Progenitor cell of endocrine pancreas (in vitro differentiated cells): ENCODE data around the gene GMIP. TPM values are rescaled to one million over a fixed set of nuclear protein-coding genes. Genes with fewer than 3 reads are reported as not detected.
A peak's percentile ranks its signal among the peaks of the same experiment; 100 is the strongest.

ENCODE experiments used
- DNase-seq: peaks from one replicate; pipeline ENCODE4 v3.0.0; 2021; ENCODE audit warnings: low spot score; ENCODE audit not compliant: unreplicated experiment
- H3K27ac Mint-ChIP-seq: 2 replicates; pipeline ENCODE4 v1.8.0; 2021; ENCODE audit warnings: mild to moderate bottlenecking, moderate library complexity, mixed read lengths
- H3K27me3 Mint-ChIP-seq: 2 replicates; pipeline ENCODE4 v1.8.0; 2021; ENCODE audit warnings: mixed read lengths
- H3K36me3 Mint-ChIP-seq: 2 replicates; pipeline ENCODE4 v1.8.0; 2022; ENCODE audit warnings: mixed read lengths; ENCODE audit not compliant: insufficient read depth
- H3K4me1 Mint-ChIP-seq: 2 replicates; pipeline ENCODE4 v1.8.0; 2021; ENCODE audit warnings: low read depth, mixed read lengths
- H3K4me3 Mint-ChIP-seq: 2 replicates; pipeline ENCODE4 v1.8.0; 2021; ENCODE audit warnings: low read depth, mild to moderate bottlenecking, moderate library complexity, mixed read lengths
- H3K9me3 Mint-ChIP-seq: 2 replicates; pipeline ENCODE4 v1.8.0; 2021; ENCODE audit warnings: low read depth, mixed read lengths
- total RNA-seq: library from RNA; stranded (reverse); gene quantifications from 2 replicates; pipeline ENCODE4 v1.2.1, GENCODE V29; 2021
- TF ChIP-seq, protein P1 (sequence below): fragments of 200-600 bp; sonication (generic); IDR thresholded peaks from one replicate; pipeline ENCODE4 v1.5.0; 2021; ENCODE audit warnings: antibody characterized with exemption, mild to moderate bottlenecking; ENCODE audit not compliant: unreplicated experiment

GMIP gene
- total RNA-seq, 1 donor from 2014 or later = 30.5 TPM

DNA sequence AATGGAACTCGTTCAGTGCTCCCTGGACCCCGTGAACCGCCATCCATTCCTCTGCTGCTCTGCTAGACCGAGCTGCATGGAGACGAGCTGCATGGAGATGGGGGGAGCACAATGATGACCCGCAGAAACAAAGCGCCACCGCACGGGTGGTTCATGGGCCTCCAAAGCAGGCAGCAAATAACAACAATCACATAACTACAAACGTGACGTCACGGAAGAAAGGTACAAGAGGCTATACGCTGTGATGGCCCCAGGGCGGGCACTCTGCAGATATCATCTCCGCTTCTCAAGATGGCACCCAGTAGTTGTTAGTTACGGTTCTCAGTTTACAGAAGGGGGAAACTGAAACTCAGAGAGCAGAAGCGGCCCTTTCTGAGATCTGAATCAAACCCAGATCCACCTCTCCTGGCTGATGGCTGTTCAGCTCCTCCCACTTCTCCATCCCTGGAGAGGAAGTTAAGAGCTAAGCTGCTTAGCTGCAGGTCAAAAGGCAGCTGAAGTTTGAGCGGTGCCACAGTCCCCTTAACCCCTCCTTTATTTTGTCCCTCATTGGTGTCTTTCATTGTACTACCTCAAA is 18.3 kb upstream of the GMIP start:
- peak overlapping the region; percentile 90 for H3K4me3 Mint-ChIP-seq
- peaks cover 7% of the 10 kb centered on the region for H3K36me3 Mint-ChIP-seq
- no peaks in the 10 kb centered on the region for H3K9me3 Mint-ChIP-seq
- no peaks in the 10 kb centered on the region for H3K27me3 Mint-ChIP-seq
- H3K4me1 Mint-ChIP-seq = peaks cover 18% of the 10 kb centered on the region
- no peak for DNase-seq
- TF ChIP-seq, protein P1, sequence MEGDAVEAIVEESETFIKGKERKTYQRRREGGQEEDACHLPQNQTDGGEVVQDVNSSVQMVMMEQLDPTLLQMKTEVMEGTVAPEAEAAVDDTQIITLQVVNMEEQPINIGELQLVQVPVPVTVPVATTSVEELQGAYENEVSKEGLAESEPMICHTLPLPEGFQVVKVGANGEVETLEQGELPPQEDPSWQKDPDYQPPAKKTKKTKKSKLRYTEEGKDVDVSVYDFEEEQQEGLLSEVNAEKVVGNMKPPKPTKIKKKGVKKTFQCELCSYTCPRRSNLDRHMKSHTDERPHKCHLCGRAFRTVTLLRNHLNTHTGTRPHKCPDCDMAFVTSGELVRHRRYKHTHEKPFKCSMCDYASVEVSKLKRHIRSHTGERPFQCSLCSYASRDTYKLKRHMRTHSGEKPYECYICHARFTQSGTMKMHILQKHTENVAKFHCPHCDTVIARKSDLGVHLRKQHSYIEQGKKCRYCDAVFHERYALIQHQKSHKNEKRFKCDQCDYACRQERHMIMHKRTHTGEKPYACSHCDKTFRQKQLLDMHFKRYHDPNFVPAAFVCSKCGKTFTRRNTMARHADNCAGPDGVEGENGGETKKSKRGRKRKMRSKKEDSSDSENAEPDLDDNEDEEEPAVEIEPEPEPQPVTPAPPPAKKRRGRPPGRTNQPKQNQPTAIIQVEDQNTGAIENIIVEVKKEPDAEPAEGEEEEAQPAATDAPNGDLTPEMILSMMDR = no peak
- peak overlapping the region; percentile 25 for H3K27ac Mint-ChIP-seq

DNA sequence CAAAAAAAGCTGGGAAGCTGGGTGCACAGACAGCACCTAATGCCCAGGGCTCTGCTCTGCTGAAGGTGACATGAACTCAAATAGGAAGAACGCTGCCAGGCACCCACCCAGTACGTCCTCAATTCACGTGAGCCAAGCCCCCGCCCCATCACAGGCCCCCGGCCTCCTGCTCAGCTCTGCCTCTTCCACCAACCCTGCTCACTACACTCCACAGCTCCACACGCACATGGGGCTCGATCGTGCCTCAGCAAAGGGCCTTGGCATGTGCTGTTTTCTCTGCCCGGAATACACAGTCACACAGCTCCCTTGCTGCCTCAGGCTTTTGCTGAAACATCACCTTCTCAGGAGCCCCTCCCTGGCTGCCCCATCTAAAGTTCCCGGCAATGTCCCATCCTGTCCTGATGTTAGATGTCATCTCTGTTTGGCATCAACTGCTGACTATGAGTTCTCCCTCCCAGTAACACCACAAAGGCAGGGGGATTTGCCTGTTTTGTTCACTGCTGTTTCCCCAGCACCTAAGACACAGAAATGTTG is 17.8 kb upstream of the GMIP start:
- TF ChIP-seq, protein P1 = no peak
- H3K4me1 Mint-ChIP-seq = peaks cover 18% of the 10 kb centered on the region
- H3K36me3 Mint-ChIP-seq = peaks cover 8% of the 10 kb centered on the region
- no peaks in the 10 kb centered on the region for H3K9me3 Mint-ChIP-seq
- no peaks in the 10 kb centered on the region for H3K27me3 Mint-ChIP-seq
- peak overlapping the region; percentile 25 for H3K27ac Mint-ChIP-seq
- H3K4me3 Mint-ChIP-seq = peak overlapping the region; percentile 90
- no peak for DNase-seq

DNA sequence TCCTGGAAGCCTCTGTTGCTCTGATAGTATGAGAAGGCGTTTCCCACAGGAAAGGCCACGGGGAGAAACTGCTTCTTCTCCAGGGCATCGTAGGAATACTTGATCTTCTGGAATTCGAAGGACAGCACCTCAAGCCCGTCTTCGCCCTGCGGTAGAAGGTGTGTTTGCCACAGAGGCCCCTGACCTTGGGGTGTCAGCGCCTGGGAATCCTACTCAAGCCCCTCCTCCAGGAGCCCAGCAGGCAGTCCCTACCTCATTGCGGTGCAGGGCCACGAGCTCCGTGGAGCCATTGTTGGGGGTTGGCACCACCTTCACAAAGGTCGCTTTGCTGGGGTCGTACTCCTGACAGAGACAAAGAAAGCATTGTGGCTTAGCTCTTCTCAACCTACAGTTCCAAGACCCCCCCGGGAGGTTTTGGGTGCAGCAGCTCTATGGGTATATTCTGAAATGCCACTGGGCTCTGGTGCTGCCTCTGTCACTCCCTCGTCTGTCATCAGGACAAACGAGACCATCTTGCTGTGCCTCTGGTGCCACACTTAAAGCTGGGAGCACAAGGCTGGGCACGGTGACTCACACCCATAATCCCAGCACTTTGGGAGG is 16.3 kb upstream of the GMIP start:
- no peak for DNase-seq
- TF ChIP-seq, protein P1 = no peak
- H3K9me3 Mint-ChIP-seq = no peaks in the 10 kb centered on the region
- no peaks in the 10 kb centered on the region for H3K27me3 Mint-ChIP-seq
- peaks cover 11% of the 10 kb centered on the region for H3K36me3 Mint-ChIP-seq
- H3K27ac Mint-ChIP-seq = no peak overlapping the region
- no peak overlapping the region for H3K4me3 Mint-ChIP-seq
- peaks cover 18% of the 10 kb centered on the region for H3K4me1 Mint-ChIP-seq

DNA sequence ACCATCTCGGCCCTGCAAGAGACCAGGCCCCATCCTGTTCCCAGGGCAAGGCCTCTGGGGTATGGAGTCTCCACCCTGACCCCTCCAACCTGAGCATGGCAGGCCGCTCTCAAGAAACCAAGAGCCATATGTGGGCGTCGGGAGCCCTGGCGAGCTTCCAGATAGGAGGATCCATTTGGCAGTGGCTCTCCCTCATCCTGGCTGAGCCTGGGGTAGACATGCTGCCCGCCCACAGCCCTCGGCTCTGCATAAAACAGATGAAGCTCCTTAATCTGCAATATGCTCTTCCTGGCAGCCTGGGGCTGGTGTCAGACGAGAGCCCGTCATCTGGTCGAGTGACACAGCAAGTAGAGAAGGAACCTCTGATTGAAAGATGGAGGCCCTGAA is 13.9 kb upstream of the GMIP start:
- no peak for DNase-seq

More for the DNA sequence above, 13.9 kb upstream of the GMIP start:
- Mint-ChIP-seq H3K4me1 (peaks cover 13% of the 10 kb centered on the region), H3K27ac (no peak overlapping the region), H3K27me3 (no peaks in the 10 kb centered on the region), H3K36me3 (peaks cover 15% of the 10 kb centered on the region), H3K9me3 (no peaks in the 10 kb centered on the region), H3K4me3 (no peak overlapping the region)
- TF ChIP-seq, protein P1 = no peak
